NCI-H1092 (cell line): ENCODE results near the gene ABLIM1.
A peak's percentile ranks its signal among the peaks of the same experiment; 100 is the strongest.

Experiments used
- DNase-seq: peaks from one replicate; lab custom pipeline; 2025; lab: John Stamatoyannopoulos, UW

Gene ABLIM1

DNA sequence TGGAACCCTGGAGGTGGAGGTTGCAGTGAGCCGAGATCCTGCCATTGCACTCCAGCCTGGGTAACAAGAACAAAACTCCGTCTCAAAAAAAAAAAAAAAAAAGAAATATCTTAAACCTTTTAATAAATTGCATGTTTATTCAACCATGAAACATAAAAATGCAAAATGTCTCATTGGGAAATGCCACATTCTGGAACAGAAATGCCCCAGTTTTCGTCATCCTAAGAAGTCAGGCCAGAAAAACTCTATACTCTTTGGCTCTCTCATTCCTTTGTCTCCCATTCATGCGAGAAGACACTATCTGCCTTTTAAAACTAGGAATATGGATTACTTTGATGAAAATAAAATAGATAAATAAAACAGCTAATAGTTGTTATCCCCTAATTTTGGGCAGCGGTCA, 21.5 kb upstream of the ABLIM1 start:
- DNase-seq = no peak

DNA sequence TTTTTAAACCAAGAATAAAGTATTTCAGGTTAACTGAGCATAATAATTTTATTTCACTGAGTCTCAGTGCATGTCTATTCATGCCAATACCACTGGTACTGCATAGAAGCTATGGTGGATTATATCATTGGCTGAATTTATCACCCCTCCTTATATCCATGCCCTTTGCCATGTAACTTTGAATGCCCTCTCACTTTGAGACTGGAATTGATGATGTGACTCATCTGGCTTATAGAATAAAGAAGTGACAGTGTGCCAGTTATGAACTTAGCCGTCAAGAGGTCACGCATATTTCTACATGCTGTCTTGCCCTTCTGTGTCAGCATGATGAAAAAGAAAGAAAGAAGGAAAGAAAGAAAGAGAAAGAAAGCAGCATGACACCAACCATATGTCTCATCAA, 20.7 kb upstream of the ABLIM1 start:
- no peak for DNase-seq

DNA sequence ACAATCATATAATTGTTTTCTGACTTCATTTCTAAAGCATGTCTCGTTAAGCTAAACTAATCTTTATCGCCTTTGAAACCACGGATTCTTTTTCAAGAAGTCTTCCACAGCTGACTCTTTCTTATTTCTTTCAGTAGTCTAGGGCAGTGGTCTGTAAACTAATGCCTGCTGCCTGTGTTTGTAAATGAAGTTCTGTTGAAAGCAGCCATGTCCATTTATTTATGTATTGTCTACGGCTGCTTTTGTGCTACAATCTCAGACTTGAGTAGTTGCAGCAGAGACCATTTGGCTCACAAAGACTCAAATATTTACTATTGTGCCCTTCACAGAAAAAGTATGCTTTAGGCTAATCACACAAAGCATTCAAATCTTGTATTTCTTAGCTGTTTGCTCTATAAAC, 20.3 kb upstream of the ABLIM1 start:
- no peak for DNase-seq

DNA sequence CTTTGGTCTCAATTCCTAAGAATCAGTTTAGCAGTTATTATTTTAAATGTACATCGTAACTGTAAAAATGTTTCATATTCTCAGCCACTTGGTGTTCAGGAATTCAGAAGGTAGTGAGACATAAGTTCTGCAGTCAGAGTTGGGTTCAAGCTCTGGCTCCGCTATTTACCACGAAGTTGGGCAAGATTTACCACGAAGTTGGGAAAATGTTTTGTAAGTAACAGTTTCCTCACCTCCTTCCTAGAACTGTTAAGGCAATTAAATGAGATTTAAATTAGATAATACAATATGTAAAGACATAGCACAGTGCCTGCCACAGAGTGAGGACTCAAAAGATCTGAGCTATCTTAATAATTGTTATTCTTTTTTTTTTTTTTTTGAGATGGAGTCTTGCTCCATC, 16.3 kb upstream of the ABLIM1 start:
- no peak for DNase-seq

DNA sequence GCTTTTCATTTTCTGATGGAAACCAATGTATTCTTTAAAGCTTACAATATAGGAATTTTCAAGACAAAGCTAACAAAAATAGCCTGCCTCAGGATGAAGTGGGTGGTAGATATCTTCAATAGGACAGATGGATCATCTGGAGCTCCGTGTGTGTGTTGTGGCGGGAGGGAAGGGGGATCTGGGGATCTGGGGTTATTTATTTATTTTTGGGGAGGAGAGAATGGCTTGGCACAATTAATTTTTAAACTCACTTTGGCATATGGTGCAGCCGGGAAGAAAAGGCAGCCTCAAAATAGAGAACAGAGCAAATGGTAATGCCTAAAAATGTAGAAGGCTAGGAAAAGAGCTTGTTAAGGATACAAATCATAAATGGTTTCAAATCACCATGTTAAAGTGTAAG, 11.6 kb upstream of the ABLIM1 start:
- no peak for DNase-seq

DNA sequence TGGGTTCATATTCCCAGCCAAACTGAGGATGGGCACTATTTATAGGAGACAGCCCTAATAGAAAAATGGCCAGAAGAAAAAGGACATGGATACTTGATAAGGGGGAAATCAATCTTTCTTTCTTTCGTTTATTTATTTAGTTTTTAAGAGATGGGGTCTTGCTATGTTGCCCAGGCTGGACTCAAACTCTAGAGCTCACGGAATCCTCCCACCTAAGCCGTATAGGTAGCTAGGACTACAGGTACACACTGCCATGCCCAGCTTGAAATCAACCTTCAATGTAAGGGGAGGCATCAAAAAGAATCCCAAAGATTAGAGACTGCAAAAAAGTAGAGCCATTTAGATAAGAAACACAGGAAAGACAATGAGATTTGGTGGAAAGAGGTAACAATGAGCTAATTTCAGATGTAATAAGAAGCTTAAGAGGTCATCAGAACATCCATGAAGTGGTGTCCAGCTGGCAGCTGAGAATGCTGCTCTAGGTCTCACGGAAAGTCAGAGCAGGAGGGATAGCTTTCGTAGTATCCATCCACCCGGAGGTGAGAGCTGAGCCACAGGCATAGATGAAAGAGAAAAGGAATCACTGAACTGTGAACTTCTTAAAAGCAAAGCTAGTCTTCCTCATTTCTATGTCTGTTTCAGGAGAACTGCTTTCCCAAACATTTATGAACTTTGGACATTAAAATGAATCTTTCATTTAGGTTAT, 10.5 kb upstream of the ABLIM1 start:
- no peak for DNase-seq

DNA sequence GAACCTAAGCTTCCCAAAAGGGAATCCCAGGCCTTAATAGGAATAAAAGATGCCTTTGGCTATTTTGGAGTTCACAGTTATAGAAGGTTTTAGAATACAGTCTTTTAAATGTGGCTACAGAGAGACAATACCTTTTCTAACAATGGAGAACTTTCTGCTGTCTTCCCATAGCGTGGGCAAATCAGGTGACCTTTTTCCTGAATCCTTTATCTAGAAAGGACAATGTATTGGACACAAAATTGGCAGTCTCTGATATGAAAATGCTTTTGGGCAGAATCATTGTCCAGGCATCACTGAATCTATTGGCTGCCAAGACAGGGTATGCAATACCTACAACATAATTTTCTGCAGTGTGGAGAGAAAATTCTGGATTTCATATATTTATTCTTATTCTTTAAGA, 7.8 kb upstream of the ABLIM1 start:
- DNase-seq = no peak

DNA sequence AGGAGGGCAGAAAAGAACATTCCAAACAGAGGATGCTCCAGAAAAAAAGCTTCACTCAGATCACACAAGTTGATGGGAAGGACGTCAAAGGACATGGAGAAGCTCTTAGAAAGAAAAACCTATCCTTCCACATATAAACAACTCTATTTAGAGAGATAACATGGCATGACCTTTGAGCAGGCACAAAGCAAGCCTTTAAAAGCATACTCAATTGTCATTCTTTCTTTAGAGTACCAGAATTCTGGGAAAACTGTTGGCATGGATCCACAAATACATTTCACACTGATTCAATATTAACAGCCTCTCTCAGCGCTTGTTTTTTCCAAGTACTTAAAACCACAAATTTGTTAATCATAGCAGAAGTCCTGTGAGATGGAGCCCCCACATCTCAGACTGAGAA, 7.3 kb upstream of the ABLIM1 start:
- DNase-seq = no peak

DNA sequence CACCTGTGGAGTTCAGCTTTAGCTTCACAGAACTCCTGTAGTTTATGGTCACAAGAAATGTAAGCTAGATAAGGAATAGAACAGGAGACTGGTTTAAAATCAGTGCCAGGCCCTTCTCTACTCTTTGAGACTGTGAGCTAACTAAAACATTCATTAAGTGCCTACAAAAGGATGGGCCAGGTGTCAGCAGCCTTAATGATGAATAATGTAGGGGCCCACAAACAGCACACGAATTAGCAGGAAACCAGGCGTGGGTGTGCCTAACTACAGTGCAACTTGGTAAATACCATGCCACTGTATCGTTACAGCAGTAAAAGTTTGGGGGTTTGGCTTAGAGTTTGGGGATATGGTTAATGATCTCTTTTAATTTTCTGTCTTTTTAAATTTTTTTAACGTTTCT, 6.1 kb upstream of the ABLIM1 start:
- DNase-seq = no peak

DNA sequence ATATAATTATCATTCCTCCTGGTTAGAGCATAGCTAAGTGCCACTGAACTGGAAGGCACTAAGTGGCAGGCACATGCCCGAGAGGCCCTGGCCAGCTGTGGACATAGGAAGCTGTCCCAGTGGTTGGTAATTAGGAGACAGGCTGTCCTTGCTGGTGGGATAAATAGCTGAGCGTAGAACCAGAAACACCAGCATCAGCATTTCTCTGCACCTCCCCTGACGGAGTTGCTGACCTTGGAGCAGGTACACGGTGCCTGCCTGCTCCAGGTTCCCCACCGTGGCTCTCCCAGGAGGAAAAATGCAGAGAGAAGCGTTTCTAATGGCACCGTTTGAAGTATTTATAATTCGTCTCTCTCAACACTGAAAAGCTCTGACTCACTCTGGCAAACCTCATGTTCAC, 5.6 kb upstream of the ABLIM1 start:
- DNase-seq = no peak

DNA sequence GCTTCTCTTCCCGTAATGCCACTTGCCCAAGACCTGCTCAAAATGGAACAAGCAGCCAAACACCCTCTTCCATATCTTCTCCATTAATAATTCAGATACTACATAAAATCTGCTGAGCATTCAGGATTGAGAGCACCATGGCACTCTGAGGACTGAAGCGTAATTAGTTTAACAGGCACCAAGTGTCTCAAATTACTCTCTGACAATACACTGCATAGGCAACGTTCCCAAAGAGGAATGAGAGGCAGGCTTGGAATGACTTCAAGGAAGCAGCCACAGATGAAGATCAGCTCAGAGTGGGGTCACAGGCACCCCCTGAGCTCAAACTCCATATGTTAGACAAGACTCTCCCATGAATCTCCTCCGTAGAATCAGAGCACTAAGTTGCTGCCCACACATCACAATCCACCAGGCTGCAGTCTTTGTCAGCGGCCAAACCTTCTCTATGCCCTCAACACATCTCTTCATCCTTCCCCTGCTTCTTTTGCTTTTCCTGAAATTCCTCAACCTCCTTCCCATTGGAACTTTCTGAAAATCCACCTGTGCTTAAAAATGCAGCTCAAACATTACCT, 4.7 kb upstream of the ABLIM1 start:
- peak; percentile 56 for DNase-seq

DNA sequence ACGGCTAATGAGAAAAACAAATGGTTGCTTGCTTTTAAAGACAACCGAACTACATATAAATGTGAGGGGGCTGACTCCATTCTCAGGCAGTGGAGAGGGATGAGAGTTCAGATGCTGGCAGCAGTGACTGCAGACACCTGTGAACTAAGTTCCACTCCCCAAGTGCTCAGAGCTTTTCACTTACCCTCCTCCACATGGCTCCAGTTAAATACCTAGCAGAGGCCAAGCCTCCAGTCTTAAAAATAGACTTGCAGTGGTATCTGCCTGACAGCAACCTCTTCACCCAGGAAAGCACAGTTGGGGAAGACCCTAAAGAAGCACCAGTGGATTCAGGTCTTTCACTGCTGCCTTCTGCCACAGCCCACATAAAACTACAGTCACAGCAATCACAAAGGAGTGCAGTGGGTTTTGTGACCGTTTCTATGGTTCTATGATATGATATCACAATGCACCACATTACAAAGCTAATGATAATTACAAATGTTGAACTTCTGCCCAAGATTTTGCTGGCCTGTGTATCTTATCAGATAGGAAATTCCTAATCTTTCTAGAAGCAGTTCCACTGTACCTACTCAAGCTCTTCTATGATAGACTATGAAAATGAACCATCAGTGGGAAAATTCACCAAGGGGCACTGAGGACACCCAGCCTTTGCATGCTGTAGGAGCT, 3.3 kb upstream of the ABLIM1 start:
- no peak for DNase-seq

DNA sequence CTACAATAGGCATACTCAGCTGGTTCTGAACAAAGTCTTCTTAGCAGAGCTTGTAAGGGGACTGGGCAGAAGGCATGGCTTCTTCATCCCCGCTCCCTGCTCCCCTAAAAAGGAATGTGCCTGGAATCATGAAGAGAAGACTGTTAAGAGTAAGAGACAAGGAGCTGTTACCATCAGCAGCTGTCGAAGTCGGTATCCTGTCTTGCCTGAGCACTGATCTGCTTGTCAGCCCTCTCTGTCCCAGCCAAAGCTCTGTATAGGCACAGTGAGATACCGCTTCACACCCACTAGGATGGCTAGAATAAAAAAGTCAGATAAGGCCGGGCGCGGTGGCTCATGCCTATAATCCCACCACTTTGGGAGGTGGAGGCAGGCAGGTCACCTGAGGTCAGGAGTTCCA, 2.4 kb downstream of the ABLIM1 start:
- no peak for DNase-seq

DNA sequence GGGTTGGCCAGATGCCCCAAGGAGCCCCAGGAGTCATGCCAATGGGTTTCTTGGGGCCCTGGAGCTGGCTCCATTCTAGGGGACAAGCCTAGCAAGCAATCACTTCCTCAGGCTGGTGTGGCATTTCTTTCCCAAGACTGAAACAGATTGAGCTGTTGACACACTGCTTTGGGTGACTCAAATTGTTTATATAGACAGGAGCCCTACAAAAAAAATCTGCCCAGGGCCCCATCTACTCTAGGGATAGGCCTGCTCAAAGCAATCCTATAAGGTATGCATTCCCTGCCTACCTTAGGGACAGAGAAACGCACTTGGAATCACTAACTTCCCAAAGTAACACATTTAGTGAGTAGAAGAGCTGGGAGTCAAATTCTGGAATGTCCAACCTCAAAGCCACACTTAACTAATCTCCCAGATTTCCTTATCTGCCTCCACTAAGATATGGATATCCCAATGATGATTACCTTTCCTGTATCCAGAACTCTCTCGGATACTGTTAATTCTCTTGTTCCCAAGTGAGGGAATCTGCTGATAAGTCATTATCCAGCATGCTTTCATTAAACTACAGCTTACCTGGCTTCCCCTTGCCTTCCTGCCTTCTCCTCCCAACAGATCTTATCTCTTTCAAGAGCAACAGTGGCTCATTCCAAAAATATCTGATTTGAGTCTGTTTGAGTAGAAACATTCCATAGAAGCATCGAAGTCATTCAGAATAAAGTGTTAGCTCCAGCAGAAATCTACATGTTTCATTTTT, 3.1 kb downstream of the ABLIM1 start:
- no peak for DNase-seq

DNA sequence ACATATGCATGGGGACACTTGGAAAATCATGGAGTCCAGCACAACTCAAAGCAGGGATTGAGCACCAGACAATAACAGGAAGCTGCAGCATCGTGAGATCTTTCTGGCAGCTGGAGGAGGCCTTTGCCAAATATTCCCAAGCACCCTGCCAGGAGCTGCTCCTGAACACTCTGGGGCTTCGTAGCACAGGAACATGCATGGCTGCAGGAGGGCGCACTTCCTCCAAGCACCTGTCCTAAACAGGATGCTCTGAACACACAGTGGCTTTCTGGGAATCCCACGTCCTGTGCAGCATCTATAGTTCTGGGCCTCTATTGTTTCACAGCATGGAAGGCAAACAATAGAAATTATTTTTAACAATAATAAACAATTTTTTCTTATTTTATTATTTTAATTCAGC, 4.1 kb downstream of the ABLIM1 start:
- no peak for DNase-seq

DNA sequence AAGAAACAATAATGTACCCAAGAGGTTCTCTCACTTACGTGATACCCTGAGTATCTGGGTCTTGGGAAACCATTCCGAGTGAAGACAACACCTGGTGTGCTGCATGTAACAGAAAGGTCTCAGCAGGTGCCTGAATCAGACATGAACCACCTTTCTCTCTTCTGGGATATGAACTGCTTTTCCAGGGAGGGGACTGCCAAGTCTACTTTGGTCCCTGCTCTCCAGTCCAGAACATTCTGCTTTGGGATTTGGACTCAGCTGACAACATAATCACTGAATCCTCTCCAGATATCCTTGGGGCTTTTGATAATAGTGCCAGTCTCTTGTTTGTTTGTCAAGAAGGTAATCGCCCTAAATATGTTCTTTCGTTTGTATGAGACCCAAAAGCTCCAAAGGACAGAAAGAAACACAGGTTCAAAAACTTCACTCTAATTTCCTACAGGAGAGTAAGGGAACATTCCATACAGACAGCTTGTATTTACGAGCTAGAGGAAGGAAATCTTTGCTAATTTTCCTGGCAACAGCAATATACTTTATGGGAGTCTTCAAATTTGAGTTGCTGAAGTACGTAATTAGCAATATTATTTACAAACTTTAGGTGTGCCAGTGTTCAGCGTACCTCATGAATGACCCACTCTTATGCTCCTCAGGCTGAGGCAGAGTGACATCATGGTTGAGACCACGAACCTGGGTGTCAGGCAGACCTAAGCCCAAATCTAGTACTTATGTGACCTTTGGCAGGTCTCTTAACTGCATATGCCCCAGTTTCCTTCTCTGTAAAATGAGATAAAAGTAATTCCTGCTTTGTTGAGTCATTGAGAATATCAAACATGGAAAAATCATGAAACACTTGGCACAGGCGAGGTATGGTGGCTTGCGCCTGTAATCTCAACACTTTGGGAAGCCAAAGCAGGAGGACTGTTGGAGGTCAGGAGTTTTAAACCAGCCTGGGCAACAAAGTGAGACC, 5.4 kb downstream of the ABLIM1 start:
- no peak for DNase-seq

DNA sequence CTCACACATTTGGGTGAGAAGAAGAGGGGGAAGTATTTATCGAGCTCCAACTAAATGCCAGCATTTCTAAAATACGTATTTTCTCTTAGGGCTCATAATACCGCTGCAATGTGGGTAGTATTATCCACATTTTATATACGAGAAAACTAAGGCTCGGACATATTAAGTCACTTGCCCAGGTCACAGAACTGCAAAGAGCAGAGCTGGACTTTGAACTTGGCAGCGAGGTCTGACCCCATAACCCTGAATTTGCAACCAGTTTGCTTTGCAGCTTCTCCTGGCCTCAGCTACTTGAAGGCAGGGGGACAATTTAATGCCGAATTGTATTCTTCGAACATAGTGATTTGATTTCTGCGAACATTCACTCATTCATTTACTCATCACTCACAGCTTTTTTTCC, 7.2 kb downstream of the ABLIM1 start:
- DNase-seq = no peak

DNA sequence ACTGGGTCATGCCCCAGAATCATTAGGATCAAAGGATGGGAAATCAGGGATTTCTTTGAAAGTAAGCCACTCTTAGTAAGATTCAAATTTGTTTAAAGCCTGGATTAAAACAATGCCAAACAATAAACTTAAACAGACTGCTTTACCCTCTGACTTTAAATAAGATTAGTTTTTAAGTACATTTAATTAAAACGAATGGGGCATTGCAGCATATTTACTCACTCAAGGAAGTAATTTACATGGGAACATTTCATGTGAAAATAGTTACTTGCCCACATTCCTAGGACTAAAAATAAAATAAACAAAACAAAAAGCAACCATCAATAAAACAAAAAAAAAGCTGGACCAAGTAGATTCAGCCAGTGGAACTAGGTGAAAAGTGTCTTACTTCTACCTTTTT, 7.8 kb downstream of the ABLIM1 start:
- DNase-seq = no peak

DNA sequence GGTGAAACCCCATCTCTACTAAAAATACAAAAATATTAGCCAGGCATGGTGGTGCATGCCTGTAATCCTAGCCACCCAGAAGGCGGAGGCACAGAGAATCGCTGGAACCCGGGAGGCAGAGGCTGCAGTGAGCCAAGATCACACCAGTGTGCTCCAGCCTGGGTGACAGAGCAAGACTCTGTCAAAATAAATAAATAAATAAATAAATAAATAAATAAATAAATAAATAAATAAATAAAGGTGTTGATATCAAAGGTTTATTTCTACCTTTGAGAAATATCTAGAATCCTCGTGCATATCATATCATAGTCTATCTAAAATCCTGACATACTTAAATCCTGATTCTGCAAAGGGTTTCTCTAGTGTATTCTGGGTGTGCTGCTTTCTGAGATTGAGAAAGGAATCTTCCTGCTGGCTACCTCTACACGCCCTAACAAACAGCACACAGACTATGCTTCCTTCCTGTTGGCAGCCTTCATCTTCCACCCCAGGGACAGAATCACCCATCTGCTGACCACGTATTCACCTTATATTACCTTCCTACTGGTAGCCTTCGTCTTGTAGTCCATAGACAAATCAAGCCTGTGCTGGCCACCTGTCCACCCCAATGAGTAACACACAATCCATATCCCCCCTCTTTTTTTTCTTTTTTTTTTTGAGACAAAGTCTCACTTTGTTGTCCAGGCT, 8.7 kb downstream of the ABLIM1 start:
- no peak for DNase-seq

DNA sequence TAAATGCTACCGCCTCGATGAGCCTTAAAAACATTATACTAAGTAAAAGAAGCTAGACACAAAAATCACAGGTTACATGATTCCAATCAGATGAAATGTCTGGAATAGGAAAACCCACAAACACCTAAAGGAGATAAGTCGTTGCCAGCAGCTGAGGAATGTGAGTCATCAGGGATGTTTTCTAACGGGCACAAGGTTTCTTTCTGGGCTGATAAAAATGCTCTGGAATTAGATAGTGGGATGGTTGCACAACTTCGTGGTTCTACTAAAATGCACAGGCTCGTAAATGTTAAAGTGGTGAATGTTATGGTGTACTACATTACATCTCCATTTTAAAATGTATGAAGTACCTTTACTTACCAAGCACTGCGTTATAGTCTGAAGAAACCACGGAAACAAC, 9.7 kb downstream of the ABLIM1 start:
- DNase-seq = no peak

DNA sequence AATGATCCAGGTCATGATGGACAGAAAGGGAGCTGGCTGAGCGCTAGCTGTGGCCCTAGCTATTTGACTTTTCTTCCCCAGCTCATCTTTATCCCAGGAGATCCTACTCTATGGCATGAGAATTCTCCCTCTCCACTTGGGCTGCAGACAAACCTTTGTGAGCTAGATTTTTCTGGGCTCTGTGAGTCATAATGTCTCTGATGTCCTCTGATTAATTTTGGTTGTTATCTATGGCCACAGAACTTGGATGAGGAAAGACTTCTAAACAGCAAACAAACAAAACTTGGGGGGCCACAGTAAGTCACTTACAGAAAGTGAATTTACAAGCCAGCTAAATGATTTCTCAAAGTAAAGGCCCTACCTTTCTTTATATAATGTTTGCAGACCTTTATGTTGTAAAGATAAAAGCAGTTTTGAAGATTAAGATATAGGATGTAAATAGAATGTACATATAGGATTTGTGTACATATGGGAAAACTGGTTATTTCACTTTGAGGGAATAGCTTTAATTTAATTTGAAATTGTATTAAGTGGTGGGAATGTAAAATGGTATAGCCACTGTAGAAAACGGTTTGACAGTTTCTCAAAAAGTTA, 10.4 kb downstream of the ABLIM1 start:
- DNase-seq = no peak
